K562 (cell line): ENCODE measurements around the gene COLQ. TPM values are rescaled to one million over a fixed set of nuclear protein-coding genes. Genes with fewer than 3 reads are reported as not detected.

Source experiments
- ATAC-seq: fragments of 200-7000 bp; cut with Tn5 transposase; 3 replicates; pipeline ENCODE4 v1.9.1; 2020; ENCODE audit warnings: moderate library complexity
- BruUV-seq: library from RNA; stranded (reverse); fragments of 400-500 nt; replicated peaks from 2 replicates; lab custom pipeline; 2021; lab: Mats Ljungman, UMichigan
- CTCF ChIA-PET: fragments of 300-600 bp; formaldehyde crosslinking; extraction: SDS; loops from one replicate; lab custom pipeline; 2021; ENCODE audit warnings: low intra/inter-chr PET ratio; lab: Yijun Ruan, JAX
- POLR2A ChIA-PET: fragments of 300-600, 350-650 bp; sonication (Branson Sonifier 250); formaldehyde crosslinking; extraction: SDS; loops from one replicate; lab custom pipeline; 2021; ENCODE audit warnings: antibody characterized with exemption, inconsistent platforms; lab: Yijun Ruan, JAX
- DNase-seq, 4 experiments: peaks; one replicate each; pipeline versions ENCODE4 v3.0.0 to v3.0.0-alpha.2; 2011 to 2018; ENCODE audit warnings: low spot score in 3 of 4, mixed read lengths in 3 of 4; ENCODE audit errors: extremely low read depth in 1 of 4
- FAIRE-seq: peaks from 2 replicates; lab custom pipeline; 2011; peaks lifted over from hg19 to GRCh38; lab: Jason Lieb, UNC
- H2AFZ ChIP-seq: 2 replicates; pipeline ENCODE4 v1.6.0; 2011; ENCODE audit warnings: low read depth, low read length, control low read depth, inconsistent platforms
- H3K27ac ChIP-seq: fragments of 200-600 bp; 3 replicates; pipeline ENCODE4 v1.8.0; 2011; ENCODE audit warnings: low read depth, mild to moderate bottlenecking, control low read depth, inconsistent platforms, low read length, moderate library complexity, mixed read lengths; ENCODE audit errors: extremely low read depth
- H3K27me3 ChIP-seq, 2 experiments: fragments of 300-600 bp in 1 of 2; 2 replicates in 1 of 2; 3 replicates in 1 of 2; pipeline versions ENCODE4 v1.6.0 to v1.8.0; 2011; ENCODE audit warnings: inconsistent platforms in 2 of 2, low read length in 2 of 2, mild to moderate bottlenecking in 1 of 2, mixed read lengths in 1 of 2, moderate library complexity in 1 of 2; ENCODE audit not compliant: control insufficient read depth in 2 of 2, insufficient read depth in 2 of 2
- H3K36me3 ChIP-seq: fragments of 300-600 bp; 3 replicates; pipeline ENCODE4 v1.8.0; 2011; ENCODE audit warnings: mild to moderate bottlenecking, low read length, inconsistent platforms; ENCODE audit not compliant: control insufficient read depth, insufficient read depth
- H3K4me1 ChIP-seq, 2 experiments: fragments of 200-600 bp in 1 of 2; replicated peaks in 1 of 2; 2 replicates in 1 of 2; 3 replicates in 1 of 2; pipeline versions ENCODE4 v1.5.1 to v1.8.0; 2011; ENCODE audit warnings: inconsistent platforms in 2 of 2, low read length in 2 of 2, mild to moderate bottlenecking in 1 of 2, mixed read lengths in 1 of 2, moderate library complexity in 1 of 2; ENCODE audit not compliant: control insufficient read depth in 2 of 2, insufficient read depth in 2 of 2
- H3K4me2 ChIP-seq: 2 replicates; pipeline ENCODE4 v1.6.1; 2011; ENCODE audit warnings: low read length, control low read depth, inconsistent platforms, mixed read lengths; ENCODE audit not compliant: insufficient read depth
- H3K4me3 ChIP-seq: fragments of 200-600 bp; sonication (generic), shearing (Covaris generic); 2 replicates; pipeline ENCODE4 v1.5.1; 2016; ENCODE audit warnings: control low read depth, inconsistent platforms
- H3K79me2 ChIP-seq: fragments of 200-600 bp; 3 replicates; pipeline ENCODE4 v1.8.0; 2011; ENCODE audit warnings: low read length, inconsistent platforms; ENCODE audit not compliant: control insufficient read depth, insufficient read depth
- H3K9ac ChIP-seq, 2 experiments: 2 replicates each; pipeline versions ENCODE4 v1.6.0 to v1.6.1; 2011; ENCODE audit warnings: low read depth in 2 of 2, low read length in 2 of 2, control low read depth in 1 of 2, inconsistent platforms in 1 of 2, mild to moderate bottlenecking in 1 of 2, mixed read lengths in 1 of 2; ENCODE audit not compliant: insufficient read depth in 1 of 2
- H3K9me1 ChIP-seq: one replicate; pipeline ENCODE4 v1.6.0; 2011; ENCODE audit warnings: inconsistent platforms, mild to moderate bottlenecking, low read length, moderate library complexity; ENCODE audit not compliant: control insufficient read depth, insufficient read depth
- H3K9me3 ChIP-seq: replicated peaks from 2 replicates; pipeline ENCODE4 v1.5.1; 2011; ENCODE audit warnings: low read depth, low read length, inconsistent platforms; ENCODE audit not compliant: control insufficient read depth, insufficient read depth
- H4K20me1 ChIP-seq: replicated peaks from 2 replicates; pipeline ENCODE4 v1.6.1; 2011; ENCODE audit warnings: low read length, inconsistent platforms, mixed read lengths; ENCODE audit not compliant: control insufficient read depth, insufficient read depth
- KLF1 ChIP-seq: fragments of 450-650 bp; IDR thresholded peaks from 2 replicates; pipeline ENCODE4 v1.6.1; 2016; ENCODE audit warnings: missing genetic modification characterization, missing compliant biosample characterization
- KLF6 ChIP-seq: fragments of 250-450 bp; sonication (Bioruptor Pico); IDR thresholded peaks from 2 replicates; pipeline ENCODE4 v1.4.0; 2020; ENCODE audit warnings: mild to moderate bottlenecking, moderate library complexity, borderline replicate concordance
- POLR2G ChIP-seq: fragments of 200-400 bp; formaldehyde crosslinking; IDR thresholded peaks from 2 replicates; pipeline ENCODE4 v1.6.1; 2017; ENCODE audit warnings: low read depth, mild to moderate bottlenecking, antibody characterized with exemption, low read length, moderate library complexity
- SPI1 ChIP-seq: IDR thresholded peaks from 2 replicates; pipeline ENCODE4 v1.6.1; 2011; ENCODE audit warnings: low read depth, low read length, control low read depth, borderline replicate concordance
- STAT5B ChIP-seq: fragments of 250-450 bp; sonication (Bioruptor Pico); IDR thresholded peaks from 2 replicates; pipeline ENCODE4 v1.8.0; 2021; ENCODE audit warnings: mild to moderate bottlenecking, inconsistent platforms
- ZBTB34 ChIP-seq: fragments of 250-450 bp; sonication (Bioruptor Pico); IDR thresholded peaks from 2 replicates; pipeline ENCODE4 v1.8.0; 2021; ENCODE audit warnings: mild to moderate bottlenecking, moderate library complexity
- ZNF239 ChIP-seq: fragments of 250-450 bp; sonication (Bioruptor Pico); IDR thresholded peaks from 2 replicates; pipeline ENCODE4 v1.4.0; 2020; ENCODE audit warnings: mild to moderate bottlenecking
- WGBS: fragments of 100-300 bp; shearing (Covaris generic); methylation state at CpG from one replicate; pipeline ENCODE4 v1.1.6; 2016; ENCODE audit warnings: low coverage, mixed read lengths; ENCODE audit not compliant: insufficient coverage; ENCODE audit errors: missing lambda C conversion rate; 5-methylcytosine and 5-hydroxymethylcytosine counted together
- in situ Hi-C: fragments of 300-500 bp; cut with MboI; formaldehyde crosslinking; loops from 4 replicates; pipeline ENCODE4 v1.15.0; 2018; ENCODE audit warnings: inconsistent platforms, mixed read lengths
- intact Hi-C: fragments of 100-400 bp; cut with micrococcal nuclease; formaldehyde crosslinking; loops from 2 replicates; pipeline ENCODE4 v1.14.2; 2022
- polyA plus RNA-seq, 8 experiments: library from polyadenylated mRNA; depleted of rRNA in 4 of 8; stranded (reverse) in 5 of 8; unstranded in 3 of 8; fragments of >200 nt; fragmentation: Nextera tagmentation in 2 of 8; fragmentation: Illumina TruSeq in 1 of 8; extraction: Ambion mirVana in 2 of 8; extraction: Trizol in 1 of 8; gene quantifications; 2 replicates each; pipeline versions ENCODE4 v1.2.1 to v1.2.3, GENCODE V29; 2011 to 2014; ENCODE audit warnings: inconsistent platforms in 1 of 8, missing spikeins in 1 of 8
- total RNA-seq, 7 experiments: library from RNA; depleted of rRNA in 6 of 7; stranded (reverse); fragments of >200 nt in 6 of 7; fragmentation: Illumina TruSeq in 2 of 7; extraction: Trizol in 2 of 7; gene quantifications; 2 replicates each; pipeline versions ENCODE4 v1.2.1 to v1.2.3, GENCODE V29; 2011 to 2021; ENCODE audit warnings: low replicate concordance in 1 of 7
- TF ChIP-seq, protein P1 (sequence below): fragments of 150-350 bp; IDR thresholded peaks from 2 replicates; pipeline ENCODE4 v1.6.1; 2014; ENCODE audit warnings: low read depth, mild to moderate bottlenecking, low read length, borderline replicate concordance

COLQ gene
- total and polyA plus RNA-seq, 9 of the 15 experiments (the other 6 are each of a cell fraction or from before 2014, with no cell fraction given): 0.04 to 0.36 (median 0.27) TPM; not detected in 4

DNA sequence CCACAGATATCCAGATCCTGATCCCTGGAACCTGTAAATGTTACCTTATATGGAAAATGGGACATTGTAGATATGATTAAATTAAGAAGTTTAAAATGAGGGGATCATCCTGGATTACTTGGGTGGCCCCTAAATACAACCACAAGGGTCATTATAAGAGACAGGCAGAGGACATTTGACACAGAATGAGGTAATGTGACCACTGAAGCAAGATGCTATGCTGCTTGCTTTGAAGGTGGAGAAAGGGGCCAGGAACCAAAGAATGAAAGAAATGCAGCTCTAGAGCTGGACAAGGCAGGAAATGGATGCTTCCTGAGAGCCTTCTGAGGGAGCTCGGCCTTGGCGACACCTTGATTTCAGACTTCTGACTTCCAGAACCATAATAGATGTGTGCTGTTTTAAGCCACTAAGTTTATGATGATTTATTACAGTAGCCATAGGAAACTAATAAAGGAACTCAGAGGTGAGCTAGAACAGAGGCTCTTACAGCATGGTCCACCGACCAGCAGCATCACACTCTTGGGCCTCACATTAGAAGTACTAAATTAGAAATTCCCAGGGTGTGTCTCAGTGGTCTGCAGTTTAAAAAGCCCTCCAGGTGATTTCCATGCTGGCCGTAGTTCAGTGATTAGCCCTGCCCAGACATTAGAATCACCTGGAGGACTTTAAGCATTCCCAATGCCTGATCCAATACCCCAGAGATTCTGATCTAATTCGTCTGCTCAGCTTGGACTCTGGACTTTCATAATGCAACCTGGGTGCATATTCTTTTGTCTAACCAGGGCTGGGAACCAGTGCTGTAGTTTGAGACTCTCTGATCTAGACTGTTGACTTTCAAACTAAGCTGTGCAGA, 7.5 kb downstream of the COLQ start:
- POLR2A ChIA-PET: interaction anchor here (1.8 to 2.6 kb wide), 3 partner anchors 13 to 19 kb away, joined by 5 to 8 read pairs (median 6); no protein-coding TSS in a partner anchor
- Histone ChIP-seq H3K9ac (no peak overlapping the region), H3K36me3 (no peaks in the 10 kb centered on the region), H2AFZ (no peak overlapping the region), H3K27ac (no peak overlapping the region), H4K20me1 (no peaks in the 10 kb centered on the region), H3K4me1 (no peaks in the 10 kb centered on the region), H3K4me2 (no peak overlapping the region), H3K79me2 (no peaks in the 10 kb centered on the region), H3K9me3 (0 out of 2 replicates have a peak, but pooled peaks cover 1% of the 10 kb centered on the region), H3K27me3 (peaks cover 45 to 71% of the 10 kb centered on the region in 2 experiments), H3K4me3 (no peak overlapping the region), H3K9me1 (no peaks in the 10 kb centered on the region)
- FAIRE-seq (no peak), DNase-seq (no peak), ATAC-seq (no peak)
- intact Hi-C loops: no loop called here
- in situ Hi-C loops: no loop called here
- 1% methylated on average over 5 of the region's 5 CpGs for WGBS
- TF ChIP-seq SPI1: no peak
- no peak for TF ChIP-seq ZNF239 (CRISPR knock-in tag)
- no peak for TF ChIP-seq KLF1 (tag)
- no peak for TF ChIP-seq POLR2G
- CTCF ChIA-PET: no interaction called here
- BruUV-seq: no TSS peak

DNA sequence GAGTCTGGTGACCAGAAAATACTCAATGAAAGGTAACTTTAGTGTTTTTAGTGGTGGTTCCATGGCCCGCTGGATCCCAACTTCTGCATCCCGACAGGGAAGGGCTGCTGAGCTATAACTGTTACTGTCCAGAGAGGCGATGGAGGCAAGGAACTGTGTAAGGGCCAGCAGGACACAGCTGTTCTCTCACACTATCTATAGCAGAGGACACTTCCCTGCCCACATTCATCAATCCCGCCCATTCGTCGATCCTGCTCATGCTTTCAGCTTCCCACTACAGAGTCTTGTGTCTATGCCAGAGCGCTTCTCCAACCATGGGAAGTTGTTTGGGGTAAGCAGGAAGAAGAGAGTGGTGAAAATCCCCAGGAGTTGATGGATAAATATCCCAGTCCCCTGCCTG, 8.4 kb downstream of the COLQ start:
- CTCF ChIA-PET: no interaction called here
- Histone ChIP-seq H3K9me3 (0 out of 2 replicates have a peak, but pooled peaks cover 1% of the 10 kb centered on the region), H4K20me1 (no peaks in the 10 kb centered on the region), H3K9ac (no peak overlapping the region), H3K4me3 (no peak overlapping the region), H3K27ac (no peak overlapping the region), H3K4me1 (no peaks in the 10 kb centered on the region), H3K4me2 (no peak overlapping the region), H3K9me1 (no peaks in the 10 kb centered on the region), H3K36me3 (no peaks in the 10 kb centered on the region), H3K27me3 (peaks cover 50 to 66% of the 10 kb centered on the region in 2 experiments), H3K79me2 (no peaks in the 10 kb centered on the region), H2AFZ (no peak overlapping the region)
- in situ Hi-C loops: no loop called here
- 0% methylated on average over 7 of the region's 7 CpGs for WGBS
- no peak for ATAC-seq
- intact Hi-C loops: no loop called here
- POLR2A ChIA-PET: interaction anchor here (0.6 to 2.6 kb wide), 4 partner anchors 14 to 252 kb away, joined by 3 to 8 read pairs (median 5); no protein-coding TSS in a partner anchor
- no peak for DNase-seq
- FAIRE-seq: no peak
- no TSS peak for BruUV-seq
- TF ChIP-seq STAT5B (CRISPR knock-in tag) (no peak), KLF6 (CRISPR knock-in tag) (no peak), ZBTB34 (CRISPR knock-in tag) (no peak)
- TF ChIP-seq, protein P1, sequence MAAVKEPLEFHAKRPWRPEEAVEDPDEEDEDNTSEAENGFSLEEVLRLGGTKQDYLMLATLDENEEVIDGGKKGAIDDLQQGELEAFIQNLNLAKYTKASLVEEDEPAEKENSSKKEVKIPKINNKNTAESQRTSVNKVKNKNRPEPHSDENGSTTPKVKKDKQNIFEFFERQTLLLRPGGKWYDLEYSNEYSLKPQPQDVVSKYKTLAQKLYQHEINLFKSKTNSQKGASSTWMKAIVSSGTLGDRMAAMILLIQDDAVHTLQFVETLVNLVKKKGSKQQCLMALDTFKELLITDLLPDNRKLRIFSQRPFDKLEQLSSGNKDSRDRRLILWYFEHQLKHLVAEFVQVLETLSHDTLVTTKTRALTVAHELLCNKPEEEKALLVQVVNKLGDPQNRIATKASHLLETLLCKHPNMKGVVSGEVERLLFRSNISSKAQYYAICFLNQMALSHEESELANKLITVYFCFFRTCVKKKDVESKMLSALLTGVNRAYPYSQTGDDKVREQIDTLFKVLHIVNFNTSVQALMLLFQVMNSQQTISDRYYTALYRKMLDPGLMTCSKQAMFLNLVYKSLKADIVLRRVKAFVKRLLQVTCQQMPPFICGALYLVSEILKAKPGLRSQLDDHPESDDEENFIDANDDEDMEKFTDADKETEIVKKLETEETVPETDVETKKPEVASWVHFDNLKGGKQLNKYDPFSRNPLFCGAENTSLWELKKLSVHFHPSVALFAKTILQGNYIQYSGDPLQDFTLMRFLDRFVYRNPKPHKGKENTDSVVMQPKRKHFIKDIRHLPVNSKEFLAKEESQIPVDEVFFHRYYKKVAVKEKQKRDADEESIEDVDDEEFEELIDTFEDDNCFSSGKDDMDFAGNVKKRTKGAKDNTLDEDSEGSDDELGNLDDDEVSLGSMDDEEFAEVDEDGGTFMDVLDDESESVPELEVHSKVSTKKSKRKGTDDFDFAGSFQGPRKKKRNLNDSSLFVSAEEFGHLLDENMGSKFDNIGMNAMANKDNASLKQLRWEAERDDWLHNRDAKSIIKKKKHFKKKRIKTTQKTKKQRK: no peak
